HAP-1 (cell line): ENCODE data around the gene UCN.
"Not testable (repeated sequence)": the region's sequence is repeated elsewhere in the genome, so short reads cannot be mapped to it uniquely, and the experiment has no call there.

Source experiments
- DNase-seq, 2 experiments: peaks; one replicate each; pipeline ENCODE4 v3.0.0-alpha.2; 2016 to 2020; ENCODE audit warnings: low spot score in 2 of 2
- H3K27me3 ChIP-seq: fragments of 250-450 bp; sonication (Bioruptor Pico); 2 replicates; pipeline ENCODE4 v1.5.1; 2020; ENCODE audit warnings: low read depth, mild to moderate bottlenecking, moderate library complexity
- H3K36me3 ChIP-seq: fragments of 250-450 bp; sonication (Bioruptor Pico); replicated peaks from 2 replicates; pipeline ENCODE4 v1.5.1; 2020; ENCODE audit warnings: mild to moderate bottlenecking
- H3K4me1 ChIP-seq: fragments of 250-450 bp; sonication (Bioruptor Pico); 2 replicates; pipeline ENCODE4 v1.5.1; 2020; ENCODE audit warnings: mild to moderate bottlenecking
- H3K4me3 ChIP-seq: fragments of 250-450 bp; sonication (Bioruptor Pico); 2 replicates; pipeline ENCODE4 v1.5.1; 2020; ENCODE audit warnings: mild to moderate bottlenecking, moderate library complexity
- H3K9me3 ChIP-seq: fragments of 250-450 bp; sonication (Bioruptor Pico); 2 replicates; pipeline ENCODE4 v1.5.1; 2020; ENCODE audit warnings: mild to moderate bottlenecking, moderate library complexity
- in situ Hi-C: fragments of 300-500 bp; cut with MboI; formaldehyde crosslinking; loops from 3 replicates; pipeline ENCODE4 v1.14.3; 2020; ENCODE audit warnings: low sequenced_read_pairs, inconsistent platforms, mixed read lengths

UCN gene, protein sequence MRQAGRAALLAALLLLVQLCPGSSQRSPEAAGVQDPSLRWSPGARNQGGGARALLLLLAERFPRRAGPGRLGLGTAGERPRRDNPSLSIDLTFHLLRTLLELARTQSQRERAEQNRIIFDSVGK

GRCh38 chr2:27308359-27308881 is at the start of gene UCN:
UCN (minus strand) TSS chr2:27308445; CDS start chr2:27307895, 550 bp downstream.
- no peaks in the 10 kb centered on the region for H3K27me3 ChIP-seq
- peaks cover 4% of the 10 kb centered on the region for H3K36me3 ChIP-seq
- no peaks in the 10 kb centered on the region for H3K9me3 ChIP-seq
- in situ Hi-C loops: no loop called here
- peak in 1 of 2 experiments; percentile 28 for DNase-seq
- H3K4me1 ChIP-seq: no peaks in the 10 kb centered on the region
- H3K4me3 ChIP-seq: no peak within 1 kb of the TSS

DNA sequence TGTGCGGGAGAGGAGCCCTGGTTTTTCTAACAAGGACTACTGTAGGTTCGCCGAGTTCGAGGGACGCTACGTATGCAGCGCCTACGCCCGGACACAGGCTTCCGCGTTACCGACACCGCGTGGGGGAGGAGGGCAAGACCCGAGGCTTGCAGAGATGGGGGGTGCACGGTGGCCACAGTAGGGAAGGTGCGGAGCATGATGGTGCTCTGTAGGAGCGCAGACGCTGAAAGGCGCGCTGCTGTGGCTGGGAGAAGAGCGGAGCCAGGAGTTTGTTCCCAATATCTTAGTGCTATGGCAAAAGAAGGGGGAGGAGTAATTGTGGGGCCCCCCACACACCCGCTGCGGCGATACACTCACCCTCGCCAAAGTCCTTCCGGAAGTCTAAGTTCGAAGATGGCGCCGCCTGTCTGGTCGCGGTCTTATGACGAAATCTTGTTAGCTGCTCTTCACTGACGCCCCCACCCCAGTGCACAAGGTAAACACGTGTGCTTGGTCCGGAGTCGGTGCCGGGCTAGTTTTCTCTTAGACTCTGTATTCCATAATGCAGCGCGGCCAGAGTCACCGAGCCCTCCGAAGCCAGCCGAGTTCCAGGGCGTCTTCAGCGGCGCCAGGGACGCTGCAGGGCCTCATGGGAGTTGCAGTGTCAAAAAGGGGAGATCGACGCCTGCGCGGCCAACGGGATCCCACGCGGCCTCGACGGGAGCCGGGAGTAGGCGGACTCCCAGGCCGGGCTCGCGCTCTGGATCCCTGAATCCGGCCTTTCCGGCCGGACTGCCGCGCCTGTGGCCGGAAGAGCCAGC is 48.3 kb upstream of the UCN start, which contains the start of gene GTF3C2:
TSS of gene GTF3C2 (minus strand) at position 383 of the 800 bp plus-strand sequence. CDS start 13,210 bp downstream, outside the sequence.
- 0 out of 2 replicates have a peak, but pooled peaks cover 9% of the 10 kb centered on the region for H3K36me3 ChIP-seq
- in situ Hi-C loops: no loop called here
- H3K27me3 ChIP-seq: no peaks in the 10 kb centered on the region
- peak within 1 kb of the TSS; percentile 96 for H3K4me3 ChIP-seq
- H3K9me3 ChIP-seq: no peaks in the 10 kb centered on the region
- peak; percentile 97 to 98 for DNase-seq
- H3K4me1 ChIP-seq: peaks cover 17% of the 10 kb centered on the region

- H3K4me1 ChIP-seq: peaks cover 17% of the 10 kb centered on the region
- peak overlapping the region; percentile 96 for H3K4me3 ChIP-seq
- in situ Hi-C loops: no loop called here
- H3K27me3 ChIP-seq: no peaks in the 10 kb centered on the region
- DNase-seq: peak; percentile 52 to 78
- H3K9me3 ChIP-seq: no peaks in the 10 kb centered on the region
- H3K36me3 ChIP-seq: 0 out of 2 replicates have a peak, but pooled peaks cover 9% of the 10 kb centered on the region
These were observed 47.8 kb upstream of the UCN start for GRCh38 chr2:27356056-27356381.

DNA sequence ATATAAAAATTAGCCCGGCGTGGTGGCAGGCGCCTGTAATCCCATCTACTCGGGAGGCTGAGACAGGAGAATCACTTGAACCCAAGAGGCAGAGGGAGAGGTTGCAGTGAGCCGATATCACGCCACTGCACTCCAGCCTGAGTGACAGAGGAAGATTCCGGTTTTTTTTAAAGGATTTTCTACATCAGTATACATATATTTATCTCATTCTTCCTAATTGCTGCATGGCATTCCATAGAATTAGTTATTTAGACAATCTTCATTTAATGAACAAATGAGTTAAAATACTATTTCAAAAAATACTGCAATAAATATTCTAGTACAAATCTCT is 46.3 kb upstream of the UCN start:
- Histone ChIP-seq H3K27me3 (no peaks in the 10 kb centered on the region), H3K9me3 (no peaks in the 10 kb centered on the region), H3K4me1 (peaks cover 17% of the 10 kb centered on the region), H3K36me3 (0 out of 2 replicates have a peak, but pooled peaks cover 14% of the 10 kb centered on the region), H3K4me3 (no peak overlapping the region)
- no peak for DNase-seq
- in situ Hi-C loops: no loop called here

GRCh38 chr2:27353762-27354596 is 45.7 kb upstream of the UCN start:
- in situ Hi-C loops: no loop called here
- DNase-seq: no peak
- Histone ChIP-seq H3K36me3 (0 out of 2 replicates have a peak, but pooled peaks cover 14% of the 10 kb centered on the region), H3K4me1 (peaks cover 17% of the 10 kb centered on the region), H3K4me3 (no peak overlapping the region), H3K9me3 (no peaks in the 10 kb centered on the region), H3K27me3 (no peaks in the 10 kb centered on the region)

DNA sequence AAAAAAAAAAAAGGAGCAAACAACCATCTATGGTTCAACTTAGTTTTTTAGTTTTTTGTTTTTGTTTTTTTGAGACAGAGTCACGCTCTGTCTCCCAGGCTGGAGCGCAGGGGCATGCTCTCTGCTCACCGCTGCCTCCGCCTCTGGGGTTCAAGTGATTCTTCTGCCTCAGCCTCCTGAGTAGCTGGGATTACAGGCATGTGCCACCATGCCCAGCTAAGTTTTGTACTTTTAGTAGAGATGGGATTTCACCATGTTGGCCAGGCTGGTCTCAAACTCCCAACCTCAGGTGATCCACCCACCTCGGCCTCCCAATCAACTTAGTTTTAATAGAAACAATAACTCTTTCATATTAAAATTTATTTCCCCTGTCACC is 45.1 kb upstream of the UCN start:
- DNase-seq, H3K4me3 ChIP-seq, H3K9me3 ChIP-seq, in situ Hi-C loops, H3K27me3 ChIP-seq: not testable (repeated sequence)
- Histone ChIP-seq H3K4me1 (peaks cover 17% of the 10 kb centered on the region), H3K36me3 (0 out of 2 replicates have a peak, but pooled peaks cover 14% of the 10 kb centered on the region)

- Histone ChIP-seq H3K4me3 (no peak overlapping the region), H3K36me3 (peaks cover 14% of the 10 kb centered on the region; the same call in 1 of the 2 replicates), H3K9me3 (no peaks in the 10 kb centered on the region), H3K4me1 (peaks cover 17% of the 10 kb centered on the region), H3K27me3 (no peaks in the 10 kb centered on the region)
- in situ Hi-C loops: no loop called here
- DNase-seq: no peak
These were observed 43.8 kb upstream of the UCN start for GRCh38 chr2:27351802-27352598.

DNA sequence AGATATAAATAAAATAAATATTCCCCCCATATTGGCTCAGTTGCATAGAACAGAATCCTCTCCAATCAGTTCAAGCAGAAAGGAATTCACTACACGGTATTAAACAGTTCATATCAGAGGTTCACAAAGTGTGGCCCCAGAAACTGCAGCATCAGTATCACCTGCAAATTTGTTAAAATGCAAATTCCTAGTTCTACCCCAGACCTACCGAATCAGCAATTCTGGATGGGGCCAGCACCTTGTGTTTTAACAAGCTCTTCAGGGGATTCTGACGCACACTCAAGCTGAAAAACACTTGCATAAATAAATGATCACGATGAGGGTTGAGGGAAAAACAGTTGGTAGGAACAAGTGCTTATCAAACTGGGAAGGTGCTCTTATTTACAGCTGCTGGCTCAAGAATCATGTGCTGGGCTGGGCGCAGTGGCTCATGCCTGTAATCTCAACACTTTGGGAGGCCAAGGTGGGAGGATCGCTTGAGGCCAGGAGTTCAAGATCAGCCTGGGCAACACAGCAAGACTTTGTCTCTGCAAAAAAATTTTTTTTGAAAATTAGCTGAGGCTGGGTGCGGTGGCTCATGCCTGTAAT is 42.0 kb upstream of the UCN start:
- Histone ChIP-seq H3K27me3 (no peaks in the 10 kb centered on the region), H3K4me3 (no peak overlapping the region), H3K36me3 (peaks cover 11% of the 10 kb centered on the region; the same call in 1 of the 2 replicates), H3K9me3 (no peaks in the 10 kb centered on the region), H3K4me1 (peaks cover 17% of the 10 kb centered on the region)
- in situ Hi-C loops: no loop called here
- no peak for DNase-seq

DNA sequence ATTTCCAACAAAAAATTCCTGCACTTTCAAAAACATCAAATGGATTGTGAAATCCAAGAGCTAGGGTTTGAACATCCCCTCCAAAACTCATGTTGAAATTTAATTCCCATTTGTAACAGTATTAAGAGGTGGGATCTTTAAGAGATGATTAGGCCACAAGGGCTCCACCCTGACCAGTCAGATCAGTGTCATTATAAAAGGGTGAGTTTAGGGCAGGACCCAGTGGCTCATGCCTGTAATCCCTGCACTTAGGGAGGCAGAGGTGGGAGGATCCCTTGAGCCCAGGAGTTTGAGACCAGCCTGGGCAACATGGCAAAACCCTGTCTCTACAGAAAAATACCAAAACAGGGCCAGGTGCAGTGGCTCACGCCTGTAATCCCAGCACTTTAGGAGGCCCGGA is 39.4 kb upstream of the UCN start:
- H3K4me3 ChIP-seq: no peak overlapping the region
- in situ Hi-C loops: no loop called here
- H3K4me1 ChIP-seq: peaks cover under 1% of the 10 kb centered on the region; the same call in 1 of the 2 replicates
- H3K36me3 ChIP-seq: peaks cover 25% of the 10 kb centered on the region
- no peak for DNase-seq
- no peaks in the 10 kb centered on the region for H3K9me3 ChIP-seq
- H3K27me3 ChIP-seq: no peaks in the 10 kb centered on the region

- peaks cover 72% of the 10 kb centered on the region for H3K36me3 ChIP-seq
- no peaks in the 10 kb centered on the region for H3K9me3 ChIP-seq
- no peak for DNase-seq
- H3K4me3 ChIP-seq: no peak overlapping the region
- no peaks in the 10 kb centered on the region for H3K4me1 ChIP-seq
- in situ Hi-C loops: no loop called here
- no peaks in the 10 kb centered on the region for H3K27me3 ChIP-seq
These were observed 27.9 kb upstream of the UCN start for GRCh38 chr2:27336173-27336572.

DNA sequence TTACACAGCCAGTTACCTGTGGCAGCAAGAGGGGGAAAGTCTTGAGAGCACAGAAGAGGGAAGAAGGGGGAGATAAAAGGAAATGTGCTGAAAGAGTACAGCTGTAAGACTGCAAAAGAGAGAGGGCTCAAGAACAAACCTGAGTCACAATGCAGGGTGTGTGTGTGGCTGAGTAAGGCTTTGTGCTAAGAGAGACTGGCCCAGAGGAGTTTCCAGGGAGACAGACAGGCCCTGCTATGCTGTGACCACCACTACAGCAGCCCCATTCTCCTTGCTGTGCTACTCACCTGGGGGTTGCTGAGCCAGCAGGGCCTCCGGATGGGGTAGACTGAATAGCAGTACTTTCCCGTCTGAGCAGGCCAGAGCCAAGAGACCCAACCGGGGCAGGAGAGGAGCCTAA is 27.1 kb upstream of the UCN start:
- in situ Hi-C loops: no loop called here
- no peak for DNase-seq
- Histone ChIP-seq H3K27me3 (no peaks in the 10 kb centered on the region), H3K4me1 (no peaks in the 10 kb centered on the region), H3K4me3 (no peak overlapping the region), H3K9me3 (no peaks in the 10 kb centered on the region), H3K36me3 (peaks cover 72% of the 10 kb centered on the region)

- peaks cover 48% of the 10 kb centered on the region for H3K36me3 ChIP-seq
- H3K27me3 ChIP-seq: no peaks in the 10 kb centered on the region
- in situ Hi-C loops: no loop called here
- no peak for DNase-seq
- H3K4me1 ChIP-seq: peaks cover 18% of the 10 kb centered on the region
- H3K9me3 ChIP-seq: no peaks in the 10 kb centered on the region
- H3K4me3 ChIP-seq: no peak overlapping the region
These were observed 16.5 kb upstream of the UCN start for GRCh38 chr2:27324720-27325119.
